CD14-positive monocyte (primary cell): ENCODE data around the gene RBL2. TPM values are rescaled to one million over a fixed set of nuclear protein-coding genes. Genes with fewer than 3 reads are reported as not detected.
"Not testable (repeated sequence)": the region's sequence is repeated elsewhere in the genome, so short reads cannot be mapped to it uniquely, and the experiment has no call there.

ENCODE experiments used
- DNase-seq, 3 donors: peaks; one replicate each; pipeline ENCODE4 v3.0.0-alpha.2; 2011 to 2022
- H2AFZ ChIP-seq: 2 replicates; pipeline ENCODE4 v1.6.0; 2012; ENCODE audit warnings: mild to moderate bottlenecking, low read depth, low read length, inconsistent platforms; ENCODE audit not compliant: insufficient read depth, poor library complexity, severe bottlenecking
- H3K27ac ChIP-seq, 2 donors: 1 replicate in 1 of 2; 2 replicates in 1 of 2; pipeline ENCODE4 v1.5.1; 2012 to 2013; ENCODE audit warnings: low read length in 2 of 2, control low read depth in 1 of 2, inconsistent platforms in 1 of 2, low read depth in 1 of 2, mild to moderate bottlenecking in 1 of 2
- H3K27me3 ChIP-seq, 2 donors: one replicate each; pipeline versions ENCODE4 v1.6.0 to v1.6.1; 2011 to 2013; ENCODE audit warnings: low read length in 2 of 2; ENCODE audit not compliant: control insufficient read depth in 2 of 2, insufficient read depth in 2 of 2
- H3K36me3 ChIP-seq, 2 donors: replicated peaks in 1 of 2; 1 replicate in 1 of 2; 2 replicates in 1 of 2; pipeline versions ENCODE4 v1.5.1 to v1.6.1; 2012 to 2013; ENCODE audit warnings: low read length in 2 of 2, control low read depth in 1 of 2, inconsistent platforms in 1 of 2, mild to moderate bottlenecking in 1 of 2; ENCODE audit not compliant: insufficient read depth in 2 of 2, control insufficient read depth in 1 of 2
- H3K4me1 ChIP-seq, 2 donors: 1 replicate in 1 of 2; 2 replicates in 1 of 2; pipeline versions ENCODE4 v1.5.1 to v1.6.1; 2012 to 2013; ENCODE audit warnings: low read length in 2 of 2, control low read depth in 1 of 2, inconsistent platforms in 1 of 2, mild to moderate bottlenecking in 1 of 2, moderate library complexity in 1 of 2; ENCODE audit not compliant: insufficient read depth in 2 of 2, control insufficient read depth in 1 of 2
- H3K4me2 ChIP-seq: replicated peaks from 2 replicates; pipeline ENCODE3; 2012; ENCODE audit warnings: low read length, moderate library complexity, mild to moderate bottlenecking; ENCODE audit not compliant: poor library complexity, severe bottlenecking; ENCODE audit errors: extremely low read depth
- H3K4me3 ChIP-seq, 3 experiments: fragments of 200-600 bp in 1 of 3; sonication (generic) in 1 of 3; replicated peaks in 1 of 3; 1 replicate in 2 of 3; 2 replicates in 1 of 3; pipeline ENCODE4 v1.5.1; 2011 to 2013; ENCODE audit warnings: low read length in 3 of 3, mild to moderate bottlenecking in 3 of 3, control low read depth in 2 of 3, low read depth in 2 of 3, inconsistent platforms in 1 of 3, moderate library complexity in 1 of 3
- H3K79me2 ChIP-seq: 2 replicates; pipeline ENCODE4 v1.6.0; 2012; ENCODE audit warnings: mild to moderate bottlenecking, control low read depth, inconsistent platforms, low read length, moderate library complexity; ENCODE audit not compliant: insufficient read depth
- H3K9ac ChIP-seq: 2 replicates; pipeline ENCODE4 v1.6.0; 2017; ENCODE audit warnings: low read length, mild to moderate bottlenecking; ENCODE audit not compliant: insufficient read depth, poor library complexity, severe bottlenecking
- H3K9me3 ChIP-seq, 2 donors: replicated peaks in 1 of 2; 1 replicate in 1 of 2; 2 replicates in 1 of 2; pipeline versions ENCODE4 v1.5.1 to v1.6.1; 2012 to 2013; ENCODE audit warnings: low read length in 2 of 2, control low read depth in 1 of 2; ENCODE audit not compliant: control insufficient read depth in 1 of 2, insufficient read depth in 1 of 2
- H4K20me1 ChIP-seq: 2 replicates; pipeline ENCODE4 v1.6.0; 2012; ENCODE audit warnings: mild to moderate bottlenecking, low read length, control low read depth, moderate library complexity; ENCODE audit not compliant: insufficient read depth
- H3K27ac Mint-ChIP-seq, 7 donors: one replicate each; pipeline ENCODE4 v1.8.0; 2020; ENCODE audit warnings: mild to moderate bottlenecking in 7 of 7, mixed read lengths in 7 of 7, moderate library complexity in 6 of 7, inconsistent platforms in 2 of 7
- H3K27me3 Mint-ChIP-seq, 3 donors: one replicate each; pipeline ENCODE4 v1.8.0; 2021 to 2022; ENCODE audit warnings: low read depth in 3 of 3, mild to moderate bottlenecking in 3 of 3, mixed read lengths in 3 of 3, moderate library complexity in 3 of 3, inconsistent platforms in 1 of 3
- H3K36me3 Mint-ChIP-seq, 2 donors: one replicate each; pipeline ENCODE4 v1.8.0; 2020; ENCODE audit warnings: mixed read lengths in 2 of 2, inconsistent platforms in 1 of 2, mild to moderate bottlenecking in 1 of 2
- H3K4me1 Mint-ChIP-seq: one replicate; pipeline ENCODE4 v1.8.0; 2020; ENCODE audit warnings: mild to moderate bottlenecking, mixed read lengths
- H3K4me3 Mint-ChIP-seq, 2 donors: one replicate each; pipeline ENCODE4 v1.8.0; 2020; ENCODE audit warnings: mild to moderate bottlenecking in 2 of 2, mixed read lengths in 2 of 2, moderate library complexity in 1 of 2
- H3K9me3 Mint-ChIP-seq, 7 donors: one replicate each; pipeline ENCODE4 v1.8.0; 2020 to 2022; ENCODE audit warnings: mixed read lengths in 7 of 7, mild to moderate bottlenecking in 6 of 7, moderate library complexity in 6 of 7, inconsistent platforms in 2 of 7
- WGBS: methylation state at CpG from one replicate; pipeline ENCODE4 v1.1.5; 2013; ENCODE audit warnings: missing lambda C conversion rate; ENCODE audit not compliant: insufficient coverage; 5-methylcytosine and 5-hydroxymethylcytosine counted together
- intact Hi-C, 2 donors: fragments of 100-400 bp; cut with micrococcal nuclease; formaldehyde crosslinking; loops; one replicate each; pipeline versions ENCODE4 v1.15.0 to v1.15.1; 2023
- polyA plus RNA-seq, 3 donors: library from polyadenylated mRNA; depleted of rRNA in 1 of 3; unstranded in 2 of 3; stranded (reverse) in 1 of 3; fragments of 300-500 nt in 2 of 3; fragments of >200 nt in 1 of 3; fragmentation: Illumina TruSeq in 2 of 3; gene quantifications; 1 replicate in 2 of 3; 2 replicates in 1 of 3; pipeline ENCODE4 v1.2.3, GENCODE V29; 2012 to 2021
- TF ChIP-seq, protein P1 (sequence below): fragments of 200-600 bp; IDR thresholded peaks from one replicate; pipeline ENCODE4 v1.8.0; 2022; ENCODE audit warnings: antibody characterized with exemption, mild to moderate bottlenecking

RBL2 gene
- polyA plus RNA-seq, 3 donors = 54.3 to 104 (median 77.7) TPM

DNA sequence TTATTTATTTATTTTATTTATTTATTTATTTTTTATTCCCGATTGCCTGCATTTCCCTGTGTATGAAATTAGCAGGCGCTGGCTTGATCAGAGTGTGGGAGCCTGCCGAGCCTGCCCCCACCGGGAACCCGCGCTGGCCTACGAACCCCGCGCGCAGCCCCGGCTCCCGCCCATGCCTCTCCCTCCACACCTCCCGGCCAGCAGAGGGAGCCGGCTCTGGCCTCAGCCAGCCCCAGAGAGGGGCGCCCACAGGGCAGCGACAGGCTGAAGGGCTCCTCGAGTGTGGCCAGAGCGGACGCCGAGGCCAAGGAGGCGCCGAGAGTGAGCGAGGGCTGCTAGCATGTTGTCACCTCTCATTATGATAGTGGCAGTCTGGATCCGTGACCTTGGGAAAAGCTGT, 13.0 kb upstream of the RBL2 start:
- H3K27me3 ChIP-seq = no peaks in the 10 kb centered on the region
- H3K4me3 ChIP-seq = no peak overlapping the region
- no peak overlapping the region for H3K27ac Mint-ChIP-seq
- H3K36me3 ChIP-seq = no peaks in the 10 kb centered on the region
- intact Hi-C loops = no loop called here
- peaks cover 2 to 5% (median 3%) of the 10 kb centered on the region in 3 donors for H3K27me3 Mint-ChIP-seq
- H3K79me2 ChIP-seq = no peaks in the 10 kb centered on the region
- H3K36me3 Mint-ChIP-seq = no peaks in the 10 kb centered on the region
- TF ChIP-seq, protein P1, sequence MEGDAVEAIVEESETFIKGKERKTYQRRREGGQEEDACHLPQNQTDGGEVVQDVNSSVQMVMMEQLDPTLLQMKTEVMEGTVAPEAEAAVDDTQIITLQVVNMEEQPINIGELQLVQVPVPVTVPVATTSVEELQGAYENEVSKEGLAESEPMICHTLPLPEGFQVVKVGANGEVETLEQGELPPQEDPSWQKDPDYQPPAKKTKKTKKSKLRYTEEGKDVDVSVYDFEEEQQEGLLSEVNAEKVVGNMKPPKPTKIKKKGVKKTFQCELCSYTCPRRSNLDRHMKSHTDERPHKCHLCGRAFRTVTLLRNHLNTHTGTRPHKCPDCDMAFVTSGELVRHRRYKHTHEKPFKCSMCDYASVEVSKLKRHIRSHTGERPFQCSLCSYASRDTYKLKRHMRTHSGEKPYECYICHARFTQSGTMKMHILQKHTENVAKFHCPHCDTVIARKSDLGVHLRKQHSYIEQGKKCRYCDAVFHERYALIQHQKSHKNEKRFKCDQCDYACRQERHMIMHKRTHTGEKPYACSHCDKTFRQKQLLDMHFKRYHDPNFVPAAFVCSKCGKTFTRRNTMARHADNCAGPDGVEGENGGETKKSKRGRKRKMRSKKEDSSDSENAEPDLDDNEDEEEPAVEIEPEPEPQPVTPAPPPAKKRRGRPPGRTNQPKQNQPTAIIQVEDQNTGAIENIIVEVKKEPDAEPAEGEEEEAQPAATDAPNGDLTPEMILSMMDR = no peak
- H3K9ac ChIP-seq = no peak overlapping the region
- peaks cover 16 to 26% of the 10 kb centered on the region in 2 donors for H3K9me3 ChIP-seq
- H4K20me1 ChIP-seq = no peaks in the 10 kb centered on the region
- peaks cover 12% of the 10 kb centered on the region for H3K4me1 Mint-ChIP-seq
- peaks cover 4 to 45% (median 35%) of the 10 kb centered on the region in 7 donors for H3K9me3 Mint-ChIP-seq
- DNase-seq = no peak
- no peak overlapping the region for H3K4me2 ChIP-seq
- H3K27ac ChIP-seq = no peak overlapping the region
- peaks cover 0 to 8% of the 10 kb centered on the region in 2 donors for H3K4me1 ChIP-seq
- no peak overlapping the region for H3K4me3 Mint-ChIP-seq
- WGBS = 96% methylated on average over 5 of the region's 24 CpGs
- H2AFZ ChIP-seq = no peak overlapping the region

DNA sequence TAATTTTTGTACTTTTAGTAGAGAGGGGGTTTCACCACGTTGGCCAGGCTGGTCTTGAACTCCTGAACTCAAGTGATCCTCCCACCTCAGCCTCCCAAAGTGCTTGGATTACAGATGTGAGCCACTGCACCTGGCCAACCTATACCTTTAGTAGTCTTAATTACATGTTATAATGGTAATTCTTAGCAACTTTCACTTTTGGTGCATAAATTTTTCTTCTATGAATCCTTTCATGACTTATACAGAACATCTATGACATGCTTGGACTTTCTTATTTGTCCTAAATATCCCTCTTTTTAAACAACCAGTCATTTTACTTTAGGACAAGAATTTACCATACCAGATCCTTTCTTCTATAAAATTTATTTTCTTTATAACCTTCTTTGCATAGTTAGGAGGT, 10.3 kb upstream of the RBL2 start:
- H3K4me2 ChIP-seq, intact Hi-C loops, H3K27ac ChIP-seq, H3K9ac ChIP-seq, DNase-seq, H3K4me1 Mint-ChIP-seq, H3K36me3 ChIP-seq, H3K27ac Mint-ChIP-seq, H3K27me3 ChIP-seq, H3K4me1 ChIP-seq, H3K27me3 Mint-ChIP-seq, H3K4me3 ChIP-seq, H2AFZ ChIP-seq, H3K36me3 Mint-ChIP-seq, H4K20me1 ChIP-seq, H3K4me3 Mint-ChIP-seq, H3K79me2 ChIP-seq: not testable (repeated sequence)
- H3K9me3 Mint-ChIP-seq = peaks cover 4 to 50% (median 38%) of the 10 kb centered on the region in 7 donors
- H3K9me3 ChIP-seq = peaks cover 16 to 32% of the 10 kb centered on the region in 2 donors
- WGBS = no CpG with 5 or more reads among the region's 1 CpG
